H9 (cell line): ENCODE results near the gene MRGPRG. TPM values are rescaled to one million over a fixed set of nuclear protein-coding genes. Genes with fewer than 3 reads are reported as not detected.
A peak's percentile ranks its signal among the peaks of the same experiment; 100 is the strongest.

Source experiments
- DNase-seq: peaks from one replicate; pipeline ENCODE4 v3.0.0-alpha.2; 2017
- H2AFZ ChIP-seq: one replicate; pipeline ENCODE4 v1.6.1; 2013; ENCODE audit warnings: mild to moderate bottlenecking, low read length, control low read depth, moderate library complexity
- H2AK5ac ChIP-seq: 2 replicates; pipeline ENCODE4 v1.6.1; 2013; ENCODE audit warnings: low read length, control low read depth, mixed read lengths; ENCODE audit not compliant: insufficient read length
- H2BK120ac ChIP-seq: one replicate; pipeline ENCODE4 v1.6.1; 2013; ENCODE audit warnings: low read depth, mild to moderate bottlenecking, low read length, control low read depth, inconsistent platforms; ENCODE audit not compliant: poor library complexity, severe bottlenecking
- H2BK12ac ChIP-seq: 2 replicates; pipeline ENCODE4 v1.6.1; 2013; ENCODE audit warnings: low read length, control low read depth, mixed read lengths, low read depth; ENCODE audit not compliant: insufficient read length
- H2BK15ac ChIP-seq: 2 replicates; pipeline ENCODE4 v1.6.1; 2013; ENCODE audit warnings: low read depth, low read length, control low read depth
- H2BK20ac ChIP-seq: one replicate; pipeline ENCODE4 v1.6.1; 2013; ENCODE audit warnings: low read depth, mild to moderate bottlenecking, low read length, control low read depth, inconsistent platforms; ENCODE audit not compliant: poor library complexity, severe bottlenecking
- H2BK5ac ChIP-seq: 2 replicates; pipeline ENCODE4 v1.6.1; 2013; ENCODE audit warnings: low read length, control low read depth, mixed read lengths; ENCODE audit not compliant: insufficient read length
- H3K14ac ChIP-seq: 2 replicates; pipeline ENCODE4 v1.6.1; 2013; ENCODE audit warnings: low read length, control low read depth; ENCODE audit not compliant: insufficient read depth
- H3K18ac ChIP-seq: 2 replicates; pipeline ENCODE4 v1.6.1; 2013; ENCODE audit warnings: low read depth, mild to moderate bottlenecking, mixed read lengths, low read length, control low read depth; ENCODE audit not compliant: insufficient read length
- H3K23ac ChIP-seq: 2 replicates; pipeline ENCODE4 v1.6.1; 2013; ENCODE audit warnings: low read length, control low read depth, mixed read lengths, low read depth; ENCODE audit not compliant: insufficient read length
- H3K23me2 ChIP-seq: 2 replicates; pipeline ENCODE4 v1.6.1; 2013; ENCODE audit warnings: low read depth, mild to moderate bottlenecking, mixed read lengths, low read length, control low read depth; ENCODE audit not compliant: insufficient read length, poor library complexity, severe bottlenecking
- H3K27ac ChIP-seq: 2 replicates; pipeline ENCODE4 v1.5.1; 2013; ENCODE audit warnings: low read length, control low read depth, mixed read lengths, low read depth; ENCODE audit not compliant: insufficient read length
- H3K27me3 ChIP-seq: 2 replicates; pipeline ENCODE4 v1.6.1; 2013; ENCODE audit warnings: low read length, control low read depth, inconsistent platforms; ENCODE audit not compliant: insufficient read depth
- H3K4ac ChIP-seq: 2 replicates; pipeline ENCODE4 v1.6.1; 2013; ENCODE audit warnings: low read depth, mild to moderate bottlenecking, control low read depth, inconsistent platforms, low read length, moderate library complexity
- H3K4me1 ChIP-seq: 2 replicates; pipeline ENCODE4 v1.6.1; 2013; ENCODE audit warnings: low read length, control low read depth, inconsistent platforms; ENCODE audit not compliant: insufficient read depth
- H3K4me2 ChIP-seq: 2 replicates; pipeline ENCODE4 v1.6.1; 2013; ENCODE audit warnings: low read length, control low read depth, mixed read lengths; ENCODE audit not compliant: insufficient read length, insufficient read depth
- H3K56ac ChIP-seq: 2 replicates; pipeline ENCODE4 v1.6.1; 2013; ENCODE audit warnings: low read depth, mild to moderate bottlenecking, mixed read lengths, low read length, control low read depth; ENCODE audit not compliant: insufficient read length
- H3K79me1 ChIP-seq: 2 replicates; pipeline ENCODE4 v1.6.1; 2013; ENCODE audit warnings: low read depth, mild to moderate bottlenecking, moderate library complexity, low read length, control low read depth, inconsistent platforms; ENCODE audit not compliant: insufficient read depth, poor library complexity, severe bottlenecking
- H3K79me2 ChIP-seq: 2 replicates; pipeline ENCODE4 v1.6.1; 2013; ENCODE audit warnings: low read length, control low read depth, inconsistent platforms; ENCODE audit not compliant: insufficient read depth
- H3K9ac ChIP-seq: 2 replicates; pipeline ENCODE4 v1.6.1; 2013; ENCODE audit warnings: low read length, control low read depth, mixed read lengths; ENCODE audit not compliant: insufficient read length; ENCODE audit errors: extremely low read depth
- H3K9me3 ChIP-seq: one replicate; pipeline ENCODE4 v1.6.1; 2013; ENCODE audit warnings: low read depth, low read length, inconsistent platforms; ENCODE audit not compliant: control insufficient read depth
- H3T11ph ChIP-seq: one replicate; pipeline ENCODE4 v1.6.1; 2013; ENCODE audit warnings: mild to moderate bottlenecking, low read length, control low read depth, inconsistent platforms
- H4K20me1 ChIP-seq: one replicate; pipeline ENCODE4 v1.6.1; 2013; ENCODE audit not compliant: control insufficient read depth, insufficient read length, insufficient read depth
- H4K5ac ChIP-seq: 2 replicates; pipeline ENCODE4 v1.6.1; 2013; ENCODE audit warnings: low read depth, mild to moderate bottlenecking, mixed read lengths, low read length, control low read depth; ENCODE audit not compliant: insufficient read length
- H4K8ac ChIP-seq: replicated peaks from 2 replicates; pipeline ENCODE4 v1.6.1; 2013; ENCODE audit warnings: low read length, control low read depth, mixed read lengths, low read depth; ENCODE audit not compliant: insufficient read length
- H4K91ac ChIP-seq: 2 replicates; pipeline ENCODE4 v1.6.1; 2013; ENCODE audit warnings: low read depth, mild to moderate bottlenecking, moderate library complexity, mixed read lengths, low read length, control low read depth; ENCODE audit not compliant: insufficient read length
- H3K27ac Mint-ChIP-seq, 3 experiments: 2 replicates in 2 of 3; 3 replicates in 1 of 3; pipeline ENCODE4 v1.8.0; 2020 to 2021; ENCODE audit warnings: mixed read lengths in 3 of 3, mild to moderate bottlenecking in 1 of 3, moderate library complexity in 1 of 3
- H3K27me3 Mint-ChIP-seq: 2 replicates; pipeline ENCODE4 v1.8.0; 2021; ENCODE audit warnings: low read depth, mild to moderate bottlenecking, moderate library complexity, mixed read lengths
- H3K36me3 Mint-ChIP-seq, 3 experiments: 2 replicates in 2 of 3; 3 replicates in 1 of 3; pipeline ENCODE4 v1.8.0; 2020 to 2021; ENCODE audit warnings: low read depth in 3 of 3, mixed read lengths in 3 of 3; ENCODE audit not compliant: insufficient read depth in 1 of 3
- H3K4me1 Mint-ChIP-seq, 2 experiments: 2 replicates each; pipeline ENCODE4 v1.8.0; 2020; ENCODE audit warnings: mixed read lengths in 2 of 2
- H3K4me3 Mint-ChIP-seq, 2 experiments: 2 replicates in 1 of 2; 3 replicates in 1 of 2; pipeline ENCODE4 v1.8.0; 2020 to 2021; ENCODE audit warnings: mild to moderate bottlenecking in 2 of 2, mixed read lengths in 2 of 2, moderate library complexity in 1 of 2
- H3K9me3 Mint-ChIP-seq, 2 experiments: 2 replicates in 1 of 2; 3 replicates in 1 of 2; pipeline ENCODE4 v1.8.0; 2020; ENCODE audit warnings: mild to moderate bottlenecking in 2 of 2, mixed read lengths in 2 of 2, moderate library complexity in 1 of 2
- WGBS: extraction: QIAGEN DNeasy Blood & Tissue Kit; methylation state at CpG from one replicate; pipeline ENCODE4 v1.1.7; 2013; ENCODE audit warnings: missing lambda C conversion rate, low lambda C conversion rate, mixed read lengths; ENCODE audit not compliant: insufficient read length; ENCODE audit errors: extremely low coverage; 5-methylcytosine and 5-hydroxymethylcytosine counted together
- total RNA-seq: library from RNA; stranded (reverse); gene quantifications from 2 replicates; pipeline ENCODE4 v1.2.1, GENCODE V29; 2021
- TF ChIP-seq, protein P1 (sequence below): fragments of 200-600 bp; sonication (generic); conservative IDR thresholded peaks from 3 replicates; pipeline ENCODE4 v1.8.0; 2021; ENCODE audit warnings: antibody characterized with exemption, mild to moderate bottlenecking

Gene MRGPRG
- total RNA-seq, 1 experiment from 2014 or later = not detected

DNA sequence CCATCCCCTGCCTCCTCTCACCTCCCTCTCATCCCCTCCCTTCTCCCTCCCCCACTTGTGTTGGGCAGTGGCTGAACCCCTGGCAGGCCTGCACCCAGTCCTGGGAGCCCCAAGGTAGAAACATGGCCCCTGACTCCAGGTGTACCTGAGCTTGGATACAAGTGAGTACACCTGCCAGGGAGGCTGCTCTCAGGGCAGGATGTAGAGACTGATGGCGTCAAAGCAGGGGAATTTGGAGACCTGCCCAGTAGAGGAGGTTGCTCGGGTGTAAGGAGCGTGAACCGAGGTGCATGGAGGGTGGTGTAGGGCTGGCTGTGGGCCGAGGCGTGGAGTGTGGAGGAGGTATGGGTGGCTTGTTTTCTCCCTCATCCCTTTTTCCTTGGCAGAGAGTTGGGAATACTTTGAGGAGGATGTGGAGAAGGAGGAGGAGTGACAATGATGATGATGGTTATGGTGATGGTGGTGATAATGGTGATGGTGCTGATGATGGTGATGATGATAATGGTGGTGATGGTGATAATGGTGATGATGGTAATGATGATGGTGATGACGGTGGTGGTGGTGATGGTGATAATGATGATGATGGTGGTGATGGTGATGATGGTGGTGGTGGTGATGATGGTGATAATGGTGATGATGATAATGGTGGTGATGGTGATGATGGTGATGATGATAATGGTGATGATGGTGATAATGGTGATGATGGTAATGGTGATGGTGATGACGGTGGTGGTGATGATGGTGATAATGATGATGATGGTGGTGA, 12.3 kb downstream of the MRGPRG start:
- Mint-ChIP-seq H3K36me3 (no peaks in the 10 kb centered on the region), H3K27me3 (peaks cover 54% of the 10 kb centered on the region), H3K9me3 (no peaks in the 10 kb centered on the region), H3K4me3 (no peak overlapping the region), H3K27ac (no peak overlapping the region), H3K4me1 (peaks cover 8 to 9% of the 10 kb centered on the region in 2 experiments)
- no peak overlapping the region for H4K8ac ChIP-seq
- no peaks in the 10 kb centered on the region for H3K4me1 ChIP-seq
- no peaks in the 10 kb centered on the region for H3K79me2 ChIP-seq
- no peak for DNase-seq
- TF ChIP-seq, protein P1, sequence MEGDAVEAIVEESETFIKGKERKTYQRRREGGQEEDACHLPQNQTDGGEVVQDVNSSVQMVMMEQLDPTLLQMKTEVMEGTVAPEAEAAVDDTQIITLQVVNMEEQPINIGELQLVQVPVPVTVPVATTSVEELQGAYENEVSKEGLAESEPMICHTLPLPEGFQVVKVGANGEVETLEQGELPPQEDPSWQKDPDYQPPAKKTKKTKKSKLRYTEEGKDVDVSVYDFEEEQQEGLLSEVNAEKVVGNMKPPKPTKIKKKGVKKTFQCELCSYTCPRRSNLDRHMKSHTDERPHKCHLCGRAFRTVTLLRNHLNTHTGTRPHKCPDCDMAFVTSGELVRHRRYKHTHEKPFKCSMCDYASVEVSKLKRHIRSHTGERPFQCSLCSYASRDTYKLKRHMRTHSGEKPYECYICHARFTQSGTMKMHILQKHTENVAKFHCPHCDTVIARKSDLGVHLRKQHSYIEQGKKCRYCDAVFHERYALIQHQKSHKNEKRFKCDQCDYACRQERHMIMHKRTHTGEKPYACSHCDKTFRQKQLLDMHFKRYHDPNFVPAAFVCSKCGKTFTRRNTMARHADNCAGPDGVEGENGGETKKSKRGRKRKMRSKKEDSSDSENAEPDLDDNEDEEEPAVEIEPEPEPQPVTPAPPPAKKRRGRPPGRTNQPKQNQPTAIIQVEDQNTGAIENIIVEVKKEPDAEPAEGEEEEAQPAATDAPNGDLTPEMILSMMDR = no peak
- no CpG with 5 or more reads among the region's 8 CpGs for WGBS
- no peak overlapping the region for H3K4me2 ChIP-seq
- no peak overlapping the region for H3K27ac ChIP-seq
- no peaks in the 10 kb centered on the region for H3K79me1 ChIP-seq
- no peak overlapping the region for H4K91ac ChIP-seq
- H2BK12ac ChIP-seq = no peak overlapping the region
- H3K56ac ChIP-seq = no peak overlapping the region
- H3K27me3 ChIP-seq = peaks cover 9% of the 10 kb centered on the region; the same call in 1 of the 2 replicates
- peak overlapping the region; percentile 12 for H4K5ac ChIP-seq
- H2AK5ac ChIP-seq = no peak overlapping the region
- no peaks in the 10 kb centered on the region for H3K9me3 ChIP-seq
- H2BK5ac ChIP-seq = no peak overlapping the region
- no peak overlapping the region for H3T11ph ChIP-seq
- no peak overlapping the region for H3K23ac ChIP-seq
- H2BK120ac ChIP-seq = no peak overlapping the region
- H3K18ac ChIP-seq = no peak overlapping the region
- no peak overlapping the region for H3K14ac ChIP-seq
- peaks cover 2% of the 10 kb centered on the region for H4K20me1 ChIP-seq
- H2AFZ ChIP-seq = no peak overlapping the region
- no peak overlapping the region for H2BK15ac ChIP-seq
- H3K4ac ChIP-seq = no peak overlapping the region
- no peak overlapping the region for H3K9ac ChIP-seq
- no peak overlapping the region for H2BK20ac ChIP-seq
- peaks cover 9% of the 10 kb centered on the region for H3K23me2 ChIP-seq
